GM10847 (cell line): ENCODE data around the gene APCDD1L.

Experiments used
- POLR2A ChIP-seq: IDR thresholded peaks from 2 replicates; pipeline ENCODE4 v1.6.1; 2011; ENCODE audit not compliant: insufficient read length; ENCODE audit errors: extremely low read depth

APCDD1L gene

GRCh38 chr20:58515233-58516212, at the start of gene APCDD1L:
APCDD1L (minus strand) TSS chr20:58515399; CDS start chr20:58514707, 692 bp downstream.
- no peak for TF ChIP-seq POLR2A

- no peak for TF ChIP-seq POLR2A
These were observed 44.1 kb upstream of the APCDD1L start for GRCh38 chr20:58559368-58559729.

- TF ChIP-seq POLR2A = no peak
These were observed 43.5 kb upstream of the APCDD1L start for GRCh38 chr20:58558486-58559367.

GRCh38 chr20:58557733-58558342, 42.6 kb upstream of the APCDD1L start:
- no peak for TF ChIP-seq POLR2A

DNA sequence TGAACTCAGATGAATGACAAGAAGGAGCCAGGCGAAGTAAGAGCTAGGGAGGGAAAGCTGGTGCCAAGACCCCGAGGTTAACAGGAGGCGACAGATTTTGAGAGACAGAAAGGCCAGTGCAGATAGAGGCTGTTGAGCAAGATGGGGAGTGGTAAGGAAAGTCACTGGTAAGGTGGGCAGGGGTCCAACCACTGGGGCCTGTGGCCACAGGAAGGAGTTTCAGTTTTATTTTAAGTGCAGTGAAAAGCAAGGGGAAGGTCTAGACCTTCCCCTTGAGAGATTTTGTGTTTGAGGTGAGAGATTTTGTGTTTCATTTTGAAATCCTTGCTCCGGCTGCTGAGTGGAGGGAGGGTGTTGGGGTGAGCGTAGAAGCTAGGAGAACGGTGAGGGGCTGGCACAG, 41.8 kb upstream of the APCDD1L start:
- TF ChIP-seq POLR2A = no peak

DNA sequence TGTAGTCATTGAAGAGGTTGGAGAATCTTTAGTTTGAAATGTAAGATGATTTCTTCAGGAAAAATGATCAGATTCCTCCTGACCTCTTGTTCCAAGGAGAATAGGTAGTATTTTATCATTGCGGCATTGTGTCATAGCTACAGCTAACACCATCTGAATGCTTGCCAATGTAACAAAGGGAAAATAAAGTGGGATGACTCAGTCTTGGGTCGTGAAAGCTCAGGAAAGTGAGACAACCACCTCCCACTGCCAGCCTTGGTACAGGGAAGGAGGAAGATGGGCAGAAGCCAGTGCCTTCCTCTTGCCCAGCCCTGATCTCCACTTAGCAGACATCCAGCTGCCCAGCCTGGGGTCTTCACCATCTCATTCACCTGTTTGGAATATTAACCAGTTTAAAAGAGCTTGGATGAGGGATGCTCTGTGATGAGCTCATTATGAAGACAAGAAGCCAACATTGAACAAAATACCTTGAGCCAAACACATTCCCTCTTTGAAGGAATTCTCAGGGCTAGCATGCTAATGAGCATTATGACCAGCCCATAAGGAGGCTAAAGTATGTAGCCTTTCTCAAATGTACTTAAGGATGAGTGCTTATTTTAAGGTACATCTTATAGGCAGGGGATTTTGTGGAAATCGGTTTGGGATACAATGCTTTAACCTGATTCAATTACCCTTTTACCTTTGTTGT, 40.0 kb upstream of the APCDD1L start:
- TF ChIP-seq POLR2A = no peak

GRCh38 chr20:58554541-58554940, 39.3 kb upstream of the APCDD1L start:
- no peak for TF ChIP-seq POLR2A

GRCh38 chr20:58553841-58554240, 38.6 kb upstream of the APCDD1L start:
- TF ChIP-seq POLR2A = no peak

GRCh38 chr20:58553166-58553696, 38.0 kb upstream of the APCDD1L start:
- TF ChIP-seq POLR2A = no peak

- no peak for TF ChIP-seq POLR2A
These were observed 37.3 kb upstream of the APCDD1L start for GRCh38 chr20:58552366-58552934.

DNA sequence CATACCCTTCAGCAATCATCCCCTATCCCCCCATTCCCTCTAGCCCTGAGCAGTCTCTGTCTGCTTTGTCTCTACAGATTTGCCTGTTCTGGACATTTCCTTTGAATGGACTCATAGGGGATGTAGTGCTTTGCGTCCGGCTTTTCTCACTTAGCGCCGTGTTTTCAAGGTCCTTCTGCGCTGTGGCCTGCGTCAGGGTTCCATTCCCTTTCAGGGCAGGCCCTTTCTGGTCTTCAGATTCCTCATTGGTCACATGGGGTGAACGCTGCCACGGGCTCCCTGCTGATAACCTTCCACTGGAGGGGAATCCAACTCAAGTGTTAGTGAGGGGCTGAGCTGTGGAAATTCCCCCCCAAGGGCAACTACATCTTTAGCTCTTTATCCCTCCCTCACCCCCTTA, 36.4 kb upstream of the APCDD1L start:
- TF ChIP-seq POLR2A = no peak

DNA sequence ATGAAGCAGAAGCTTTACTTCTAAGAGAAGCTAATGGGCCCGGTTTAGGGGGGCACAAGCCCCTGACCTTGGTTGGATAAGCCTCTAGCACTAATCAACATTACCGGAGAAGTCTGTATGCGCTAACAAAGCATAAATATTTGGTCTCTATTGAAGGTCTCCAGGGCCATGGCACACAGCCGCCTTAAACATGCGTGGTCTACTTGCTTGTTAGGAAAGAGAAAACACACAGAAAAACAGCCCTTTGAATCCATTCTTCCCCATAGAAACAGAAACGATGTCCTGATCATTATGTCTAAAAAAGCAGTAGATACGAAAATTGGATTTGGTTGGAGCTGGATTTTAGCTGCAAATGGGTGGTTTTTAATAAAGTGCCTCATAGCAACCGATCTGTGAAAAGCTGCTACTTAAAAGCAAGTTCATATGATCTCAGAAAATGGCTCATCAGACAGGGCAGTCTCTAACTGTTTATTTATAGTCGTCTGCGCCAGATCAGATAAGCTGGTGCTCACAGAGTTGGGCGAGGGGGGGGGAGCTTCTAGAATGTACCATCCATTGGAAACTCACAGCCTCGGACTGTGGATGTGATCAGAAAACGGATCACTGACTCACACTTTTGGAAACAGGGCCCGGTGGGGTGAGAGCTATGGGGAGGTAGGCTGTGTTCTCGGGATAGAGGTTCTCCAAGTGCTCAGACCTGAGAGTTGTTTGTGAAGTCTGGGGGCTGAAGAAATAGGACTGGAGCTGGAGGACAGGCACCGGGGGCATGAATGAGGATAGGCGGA, 35.3 kb upstream of the APCDD1L start:
- TF ChIP-seq POLR2A = no peak
